HCT116 (cell line): ENCODE measurements around the gene LRIG1. TPM values are rescaled to one million over a fixed set of nuclear protein-coding genes. Genes with fewer than 3 reads are reported as not detected.

Source experiments
- ATAC-seq: fragments of 200-7000 bp; cut with Tn5 transposase; 2 replicates; pipeline ENCODE4 v1.9.1; 2020; ENCODE audit warnings: mild to moderate bottlenecking, moderate library complexity
- BruUV-seq: library from RNA; stranded (reverse); fragments of 400-500 nt; replicated peaks from 2 replicates; lab custom pipeline; 2021; lab: Mats Ljungman, UMichigan
- CTCF ChIA-PET: fragments of 300-600 bp; sonication (Branson Sonifier 250); formaldehyde crosslinking; loops from one replicate; lab custom pipeline; 2021; ENCODE audit warnings: antibody characterized with exemption; lab: Charles Lee
- POLR2A ChIA-PET: fragments of 300-600, 350-600 bp; sonication (Branson Sonifier 250); formaldehyde crosslinking; loops from one replicate; lab custom pipeline; 2021; ENCODE audit warnings: antibody characterized with exemption; lab: Charles Lee
- RAD21 ChIA-PET, 2 experiments: fragments of 300-600 bp; sonication (Branson Sonifier 250); formaldehyde crosslinking; loops; one replicate each; lab custom pipeline; 2023; ENCODE audit warnings: low total read pairs in 2 of 2; ENCODE audit not compliant: uncharacterized antibody in 2 of 2, unreplicated experiment in 2 of 2, low non-redundant PET in 1 of 2; lab: Charles Lee
- DNase-seq: peaks from one replicate; pipeline ENCODE4 v3.0.0-alpha.2; 2010; ENCODE audit warnings: low read depth, low spot score
- H2AFZ ChIP-seq: fragments of 200-600 bp; shearing (Covaris generic), sonication (generic); 2 replicates; pipeline ENCODE4 v1.6.1; 2017; ENCODE audit warnings: low read depth, mixed run types, mixed read lengths, antibody characterized with exemption, low read length; ENCODE audit not compliant: poor library complexity, severe bottlenecking
- H3K27ac ChIP-seq: 2 replicates; pipeline ENCODE4 v1.5.1; 2012; ENCODE audit warnings: low read depth, low read length
- H3K27me3 ChIP-seq: fragments of 200-600 bp; sonication (generic); 2 replicates; pipeline ENCODE4 v1.6.1; 2016; ENCODE audit warnings: mixed run types, low read length, mixed read lengths; ENCODE audit not compliant: insufficient read depth
- H3K36me3 ChIP-seq, 2 experiments: fragments of 200-500 bp in 1 of 2; fragments of 200-600 bp in 1 of 2; sonication (Bioruptor generic) in 1 of 2; sonication (generic) in 1 of 2; 2 replicates each; pipeline versions ENCODE4 v1.5.1 to v1.6.1; 2014 to 2016; ENCODE audit warnings: low read length in 2 of 2, inconsistent platforms in 1 of 2, mixed read lengths in 1 of 2, mixed run types in 1 of 2; ENCODE audit not compliant: insufficient read depth in 2 of 2, control insufficient read depth in 1 of 2
- H3K4me1 ChIP-seq, 2 experiments: fragments of 200-600 bp in 1 of 2; sonication (generic) in 1 of 2; 2 replicates each; pipeline versions ENCODE4 v1.5.1 to v1.6.1; 2012 to 2017; ENCODE audit warnings: low read length in 2 of 2, inconsistent platforms in 1 of 2, mild to moderate bottlenecking in 1 of 2, mixed read lengths in 1 of 2, mixed run types in 1 of 2, moderate library complexity in 1 of 2; ENCODE audit not compliant: insufficient read depth in 2 of 2, control insufficient read depth in 1 of 2
- H3K4me2 ChIP-seq: fragments of 200-600 bp; sonication (generic); 2 replicates; pipeline ENCODE4 v1.6.1; 2017; ENCODE audit warnings: mixed run types, low read length, mixed read lengths
- H3K4me3 ChIP-seq, 2 experiments: fragments of 200-600 bp in 1 of 2; sonication (generic) in 1 of 2; replicated peaks in 1 of 2; 2 replicates each; pipeline ENCODE4 v1.5.1; 2011 to 2016; ENCODE audit warnings: low read length in 2 of 2, control low read depth in 1 of 2, low read depth in 1 of 2, mild to moderate bottlenecking in 1 of 2, mixed read lengths in 1 of 2, mixed run types in 1 of 2
- H3K79me2 ChIP-seq: fragments of 200-600 bp; sonication (generic); 2 replicates; pipeline ENCODE4 v1.6.1; 2017; ENCODE audit warnings: mild to moderate bottlenecking, mixed run types, low read length, moderate library complexity, mixed read lengths; ENCODE audit not compliant: insufficient read depth
- H3K9ac ChIP-seq: fragments of 200-600 bp; sonication (generic); 2 replicates; pipeline ENCODE4 v1.6.1; 2016; ENCODE audit warnings: low read length, mixed read lengths
- H3K9me2 ChIP-seq: fragments of 200-600 bp; sonication (generic), shearing (Covaris generic); 2 replicates; pipeline ENCODE4 v1.6.1; 2017; ENCODE audit warnings: mixed run types, mild to moderate bottlenecking, moderate library complexity; ENCODE audit not compliant: insufficient read depth
- H3K9me3 ChIP-seq, 2 experiments: fragments of 200-500 bp in 1 of 2; fragments of 200-600 bp in 1 of 2; sonication (Bioruptor generic) in 1 of 2; sonication (generic) in 1 of 2; 2 replicates each; pipeline ENCODE4 v1.6.1; 2014 to 2017; ENCODE audit warnings: low read length in 2 of 2, mixed read lengths in 2 of 2, inconsistent platforms in 1 of 2, low read depth in 1 of 2, mild to moderate bottlenecking in 1 of 2, mixed run types in 1 of 2, moderate library complexity in 1 of 2; ENCODE audit not compliant: control insufficient read depth in 1 of 2, insufficient read depth in 1 of 2
- H4K20me1 ChIP-seq: fragments of 200-600 bp; sonication (generic), shearing (Covaris generic); 2 replicates; pipeline ENCODE4 v1.6.1; 2017; ENCODE audit warnings: mixed run types, mild to moderate bottlenecking, moderate library complexity; ENCODE audit not compliant: insufficient read depth
- CBX3 ChIP-seq: IDR thresholded peaks from 2 replicates; pipeline ENCODE4 v1.6.1; 2012; ENCODE audit warnings: low read depth
- CEBPB ChIP-seq: IDR thresholded peaks from 2 replicates; pipeline ENCODE4 v1.6.1; 2012; ENCODE audit warnings: low read depth
- EGR1 ChIP-seq: IDR thresholded peaks from 2 replicates; pipeline ENCODE4 v1.6.1; 2012; ENCODE audit warnings: low read depth
- FOSL1 ChIP-seq: IDR thresholded peaks from 2 replicates; pipeline ENCODE4 v1.6.1; 2012; ENCODE audit warnings: low read depth
- JUND ChIP-seq: IDR thresholded peaks from 2 replicates; pipeline ENCODE4 v1.6.1; 2012
- intact Hi-C: fragments of 100-400 bp; cut with micrococcal nuclease; formaldehyde crosslinking; loops from 2 replicates; pipeline ENCODE4 v1.10.0; 2022
- total RNA-seq: library from RNA; stranded (reverse); gene quantifications from one replicate; pipeline ENCODE4 v1.2.1, GENCODE V29; 2021; ENCODE audit not compliant: unreplicated experiment
- TF ChIP-seq, protein P1 (sequence below): IDR thresholded peaks from 2 replicates; pipeline ENCODE4 v1.6.1; 2011; ENCODE audit warnings: mild to moderate bottlenecking, low read length, moderate library complexity; ENCODE audit not compliant: insufficient replicate concordance; ENCODE audit errors: extremely low read depth
- TF ChIP-seq, protein P2 (sequence below): IDR thresholded peaks from 2 replicates; pipeline ENCODE4 v1.6.1; 2012

LRIG1 gene
- total RNA-seq, 1 experiment from 2014 or later: 3.1 TPM

DNA sequence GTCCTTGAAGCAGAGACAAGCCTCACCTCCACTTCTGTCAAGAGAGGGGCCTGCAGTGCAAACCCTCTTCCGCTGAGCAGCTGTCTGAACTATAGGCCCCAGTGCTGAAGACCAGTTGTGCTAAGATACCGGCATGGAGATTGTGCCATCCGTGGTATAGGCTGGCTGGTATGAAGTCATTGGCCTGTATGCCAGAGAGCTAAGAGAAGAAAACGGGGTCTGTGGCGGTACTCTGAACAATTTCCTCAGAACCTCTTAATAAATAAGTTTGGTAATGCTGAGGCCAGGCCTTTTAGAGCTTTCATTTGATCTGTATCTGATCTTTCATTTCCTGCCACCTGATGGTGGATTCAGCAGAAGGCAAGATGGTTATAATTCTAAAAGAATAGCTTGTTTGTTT is 123.0 kb downstream of the LRIG1 start:
- Histone ChIP-seq H3K4me1 (peaks cover 8 to 11% of the 10 kb centered on the region in 2 experiments; a peak in 3 of 4 replicates), H3K36me3 (peaks cover 2 to 11% of the 10 kb centered on the region in 2 experiments; a peak in 1 of 4 replicates), H4K20me1 (no peaks in the 10 kb centered on the region), H3K27ac (no peak overlapping the region), H2AFZ (no peak overlapping the region), H3K9me2 (no peaks in the 10 kb centered on the region), H3K27me3 (no peaks in the 10 kb centered on the region), H3K9me3 (no peaks in the 10 kb centered on the region), H3K4me2 (no peak overlapping the region), H3K4me3 (no peak overlapping the region), H3K79me2 (no peaks in the 10 kb centered on the region), H3K9ac (no peak overlapping the region)
- ChIA-PET CTCF (interaction anchor here (0.9 to 1.5 kb wide), 10 partner anchors 10 to 454 kb away, joined by 3 to 5 read pairs (median 3); no protein-coding TSS in a partner anchor), RAD21 (no interaction called here), POLR2A (no interaction called here)
- DNase-seq (no peak), ATAC-seq (no peak)
- intact Hi-C loops: no loop called here
- no TSS peak for BruUV-seq
- TF ChIP-seq CEBPB (no peak), JUND (no peak), CBX3 (no peak), FOSL1 (no peak), EGR1 (no peak)
- TF ChIP-seq, protein P1, sequence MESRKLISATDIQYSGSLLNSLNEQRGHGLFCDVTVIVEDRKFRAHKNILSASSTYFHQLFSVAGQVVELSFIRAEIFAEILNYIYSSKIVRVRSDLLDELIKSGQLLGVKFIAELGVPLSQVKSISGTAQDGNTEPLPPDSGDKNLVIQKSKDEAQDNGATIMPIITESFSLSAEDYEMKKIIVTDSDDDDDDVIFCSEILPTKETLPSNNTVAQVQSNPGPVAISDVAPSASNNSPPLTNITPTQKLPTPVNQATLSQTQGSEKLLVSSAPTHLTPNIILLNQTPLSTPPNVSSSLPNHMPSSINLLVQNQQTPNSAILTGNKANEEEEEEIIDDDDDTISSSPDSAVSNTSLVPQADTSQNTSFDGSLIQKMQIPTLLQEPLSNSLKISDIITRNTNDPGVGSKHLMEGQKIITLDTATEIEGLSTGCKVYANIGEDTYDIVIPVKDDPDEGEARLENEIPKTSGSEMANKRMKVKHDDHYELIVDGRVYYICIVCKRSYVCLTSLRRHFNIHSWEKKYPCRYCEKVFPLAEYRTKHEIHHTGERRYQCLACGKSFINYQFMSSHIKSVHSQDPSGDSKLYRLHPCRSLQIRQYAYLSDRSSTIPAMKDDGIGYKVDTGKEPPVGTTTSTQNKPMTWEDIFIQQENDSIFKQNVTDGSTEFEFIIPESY: no peak
- TF ChIP-seq, protein P2, sequence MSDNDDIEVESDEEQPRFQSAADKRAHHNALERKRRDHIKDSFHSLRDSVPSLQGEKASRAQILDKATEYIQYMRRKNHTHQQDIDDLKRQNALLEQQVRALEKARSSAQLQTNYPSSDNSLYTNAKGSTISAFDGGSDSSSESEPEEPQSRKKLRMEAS: no peak
- TF ChIP-seq, all 23 proteins: peak for 0

DNA sequence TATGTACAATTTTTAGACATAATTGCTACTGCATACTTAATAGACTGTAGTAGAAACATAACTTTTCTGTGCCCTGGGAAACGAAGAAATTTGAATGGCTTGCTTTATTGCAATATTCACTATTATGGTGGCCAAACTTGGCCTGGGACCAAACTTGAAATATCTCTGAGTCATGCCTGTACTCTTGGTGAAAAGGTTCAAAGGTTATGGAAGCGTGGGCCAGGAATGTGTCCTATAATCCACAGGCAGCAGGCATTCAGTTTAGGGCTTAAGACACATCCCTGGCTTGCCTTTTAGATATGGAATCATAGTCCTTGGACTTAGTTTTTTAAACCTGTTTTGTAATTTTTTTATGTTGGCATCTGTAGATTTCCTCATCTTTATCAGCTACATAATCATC is 124.3 kb downstream of the LRIG1 start:
- H3K9ac ChIP-seq: no peak overlapping the region
- peaks cover 8 to 11% of the 10 kb centered on the region in 2 experiments; a peak in 3 of 4 replicates for H3K4me1 ChIP-seq
- ChIA-PET RAD21 (no interaction called here), CTCF (no interaction called here), POLR2A (no interaction called here)
- intact Hi-C loops: no loop called here
- no peak overlapping the region for H3K4me3 ChIP-seq
- no peaks in the 10 kb centered on the region for H3K9me3 ChIP-seq
- 0 out of 4 replicates have a peak, but pooled peaks cover 2 to 3% of the 10 kb centered on the region in 2 experiments for H3K36me3 ChIP-seq
- DNase-seq (peak; percentile 16), ATAC-seq (peak; percentile 73)
- H3K27ac ChIP-seq: no peak overlapping the region
- peak overlapping the region; percentile 48 for H3K4me2 ChIP-seq
- no peaks in the 10 kb centered on the region for H4K20me1 ChIP-seq
- H3K79me2 ChIP-seq: no peaks in the 10 kb centered on the region
- no peak overlapping the region for H2AFZ ChIP-seq
- H3K27me3 ChIP-seq: no peaks in the 10 kb centered on the region
- TF ChIP-seq JUND: peak; percentile 13; the same call in 1 of the 2 replicates
- peak; percentile 18; the same call in 1 of the 2 replicates for TF ChIP-seq FOSL1
- no peak for TF ChIP-seq EGR1
- TF ChIP-seq, all 23 proteins: peak for 2
- no peaks in the 10 kb centered on the region for H3K9me2 ChIP-seq
- no TSS peak for BruUV-seq
